PC-9 (cell line): ENCODE results near the gene TRIM66. TPM values are rescaled to one million over a fixed set of nuclear protein-coding genes. Genes with fewer than 3 reads are reported as not detected.

Experiments
- BruUV-seq: library from RNA; stranded (reverse); fragments of 400-500 nt; replicated peaks from 2 replicates; lab custom pipeline; 2021; lab: Mats Ljungman, UMichigan
- CTCF ChIA-PET: fragments of 300-600 bp; sonication (Branson Sonifier 250); formaldehyde crosslinking; loops from one replicate; lab custom pipeline; 2022; ENCODE audit warnings: antibody characterized with exemption; lab: Charles Lee
- POLR2A ChIA-PET: fragments of 300-600 bp; sonication (Branson Sonifier 250); formaldehyde crosslinking; loops from one replicate; lab custom pipeline; 2022; ENCODE audit warnings: antibody characterized with exemption; ENCODE audit not compliant: unreplicated experiment; lab: Charles Lee
- DNase-seq, 2 experiments: peaks; one replicate each; pipeline versions ENCODE4 v3.0.0 to v3.0.0-alpha.2; 2015 to 2022; ENCODE audit warnings: mixed read lengths in 1 of 2
- H2AFZ ChIP-seq: fragments of 200-600 bp; sonication (generic); 2 replicates; pipeline ENCODE4 v1.8.1; 2017; ENCODE audit warnings: antibody characterized with exemption
- H3F3A ChIP-seq: fragments of 200-600 bp; sonication (generic); 2 replicates; pipeline ENCODE4 v1.8.1; 2017; ENCODE audit warnings: antibody characterized with exemption, mild to moderate bottlenecking, low read depth; ENCODE audit not compliant: insufficient read depth
- H3K27ac ChIP-seq: fragments of 200-600 bp; sonication (generic); 2 replicates; pipeline ENCODE4 v1.6.1; 2016; ENCODE audit warnings: mixed run types
- H3K27me3 ChIP-seq: fragments of 200-600 bp; sonication (generic); 2 replicates; pipeline ENCODE4 v1.6.1; 2016; ENCODE audit warnings: low read depth, mixed run types; ENCODE audit not compliant: insufficient read depth
- H3K36me3 ChIP-seq: fragments of 200-600 bp; sonication (generic); 2 replicates; pipeline ENCODE4 v1.6.1; 2016; ENCODE audit warnings: low read depth, mixed run types
- H3K4me1 ChIP-seq: fragments of 200-600 bp; sonication (generic); replicated peaks from 2 replicates; pipeline ENCODE4 v1.6.1; 2016; ENCODE audit warnings: mixed run types; ENCODE audit not compliant: insufficient read depth
- H3K4me2 ChIP-seq: fragments of 200-600 bp; sonication (generic); 2 replicates; pipeline ENCODE4 v1.6.1; 2017; ENCODE audit warnings: mixed run types
- H3K4me3 ChIP-seq: fragments of 200-600 bp; sonication (generic); 2 replicates; pipeline ENCODE4 v1.6.1; 2016; ENCODE audit warnings: mixed run types
- H3K79me2 ChIP-seq: fragments of 200-600 bp; sonication (generic); 2 replicates; pipeline ENCODE4 v1.6.1; 2017; ENCODE audit warnings: low read depth, mixed run types
- H3K9me2 ChIP-seq: fragments of 200-600 bp; sonication (generic); 2 replicates; pipeline ENCODE4 v1.8.1; 2017; ENCODE audit warnings: mild to moderate bottlenecking; ENCODE audit not compliant: insufficient read depth
- H3K9me3 ChIP-seq: fragments of 200-600 bp; sonication (generic); 2 replicates; pipeline ENCODE4 v1.8.1; 2016; ENCODE audit warnings: low read depth; ENCODE audit not compliant: insufficient read depth
- H4K20me1 ChIP-seq: fragments of 200-600 bp; sonication (generic); 2 replicates; pipeline ENCODE4 v1.8.1; 2017; ENCODE audit not compliant: insufficient read depth
- CTCF ChIP-seq: fragments of 200-600 bp; sonication (generic); conservative IDR thresholded peaks from 2 replicates; pipeline ENCODE4 v1.6.1; 2017; ENCODE audit warnings: mixed run types, antibody characterized with exemption, mild to moderate bottlenecking, moderate library complexity
- EZH2 ChIP-seq: fragments of 200-600 bp; sonication (generic); IDR thresholded peaks from 2 replicates; pipeline ENCODE4 v1.8.0; 2017; ENCODE audit warnings: antibody characterized with exemption, low read depth
- intact Hi-C: fragments of 100-400 bp; cut with micrococcal nuclease; formaldehyde crosslinking; loops from one replicate; pipeline ENCODE4 v1.10.0; 2022; ENCODE audit not compliant: unreplicated experiment
- total RNA-seq: library from RNA; stranded (reverse); gene quantifications from 2 replicates; pipeline ENCODE4 v1.2.3, GENCODE V29; 2021

Gene TRIM66
- total RNA-seq, 1 experiment from 2014 or later, result 17.0 TPM

DNA sequence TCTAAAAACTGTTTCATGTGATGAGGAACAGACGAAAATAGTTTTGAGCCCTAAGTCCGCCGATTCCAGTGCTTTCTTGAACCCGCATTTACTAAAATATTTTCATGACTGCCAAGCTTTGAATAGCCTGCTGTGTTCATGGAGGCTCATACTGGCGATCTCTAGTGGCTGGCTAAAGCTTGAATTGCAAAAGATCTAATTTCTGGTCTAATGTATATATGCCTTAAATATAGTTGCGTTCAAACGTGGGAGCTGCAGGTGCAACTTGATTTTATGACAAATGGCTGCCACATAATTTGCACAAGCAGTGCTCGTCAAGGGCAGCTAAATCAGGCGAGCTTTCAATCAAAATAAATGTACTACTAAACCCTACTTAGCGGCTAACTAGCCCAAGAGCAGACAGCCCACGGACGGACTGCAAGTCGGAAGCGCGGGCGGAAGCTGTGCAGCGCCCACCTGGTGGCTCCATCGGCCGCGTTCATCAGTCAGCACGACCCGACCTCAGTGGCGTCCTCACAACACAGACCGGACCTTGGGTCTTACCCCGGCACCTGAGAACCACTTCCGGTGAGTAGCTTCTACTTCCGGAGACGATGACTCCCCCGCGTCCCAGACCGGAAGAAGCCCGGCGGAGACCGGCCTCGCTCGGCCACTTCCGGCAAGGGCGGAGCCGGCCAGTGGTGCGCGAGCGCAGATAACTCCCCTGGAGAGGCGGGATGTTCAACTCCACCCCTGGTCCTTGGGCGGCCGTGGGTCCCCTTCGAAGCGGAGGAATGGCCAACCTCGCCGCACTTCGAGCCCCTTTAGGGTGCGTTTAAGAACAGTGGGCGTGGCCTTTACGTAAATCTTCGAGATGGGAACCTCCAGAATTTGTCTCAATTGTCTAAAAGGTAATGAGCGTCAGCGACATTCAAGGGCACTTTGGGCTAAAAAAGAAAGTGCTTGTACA, 6.2 kb upstream of the TRIM66 start:
- H2AFZ ChIP-seq, result 0 out of 2 replicates have a peak overlapping the region, but pooled peaks have one; percentile 43
- H3K27ac ChIP-seq, result peak overlapping the region; percentile 73
- peaks cover 45% of the 10 kb centered on the region for H3K4me1 ChIP-seq
- ChIA-PET POLR2A (interaction anchor here (0.6 to 0.7 kb wide), 6 partner anchors 11 to 818 kb away, joined by 3 to 10 read pairs (median 4); no protein-coding TSS in a partner anchor), CTCF (interaction anchor here (0.5 to 0.6 kb wide), 2 partner anchors 450 to 780 kb away, joined by 3 to 4 read pairs; no protein-coding TSS in a partner anchor)
- H4K20me1 ChIP-seq, result peaks cover 15% of the 10 kb centered on the region
- H3K9me2 ChIP-seq, result no peaks in the 10 kb centered on the region
- peak overlapping the region; percentile 98 for H3K4me2 ChIP-seq
- no peaks in the 10 kb centered on the region for H3K9me3 ChIP-seq
- no peaks in the 10 kb centered on the region for H3K27me3 ChIP-seq
- H3K79me2 ChIP-seq, result peaks cover 43% of the 10 kb centered on the region
- H3K36me3 ChIP-seq, result peaks cover 34% of the 10 kb centered on the region
- H3F3A ChIP-seq, result peaks cover 50% of the 10 kb centered on the region
- intact Hi-C loops, result loop anchor here (1.0 to 2.0 kb wide), 6 partner anchors 30 to 270 kb away; partner anchors contain the start of gene AKIP1
- no TSS peak for BruUV-seq
- DNase-seq, result peak; percentile 90
- peak; percentile 24; the same call in 1 of the 2 replicates for TF ChIP-seq CTCF
- TF ChIP-seq EZH2, result no peak
- peak overlapping the region; percentile 69 for H3K4me3 ChIP-seq

DNA sequence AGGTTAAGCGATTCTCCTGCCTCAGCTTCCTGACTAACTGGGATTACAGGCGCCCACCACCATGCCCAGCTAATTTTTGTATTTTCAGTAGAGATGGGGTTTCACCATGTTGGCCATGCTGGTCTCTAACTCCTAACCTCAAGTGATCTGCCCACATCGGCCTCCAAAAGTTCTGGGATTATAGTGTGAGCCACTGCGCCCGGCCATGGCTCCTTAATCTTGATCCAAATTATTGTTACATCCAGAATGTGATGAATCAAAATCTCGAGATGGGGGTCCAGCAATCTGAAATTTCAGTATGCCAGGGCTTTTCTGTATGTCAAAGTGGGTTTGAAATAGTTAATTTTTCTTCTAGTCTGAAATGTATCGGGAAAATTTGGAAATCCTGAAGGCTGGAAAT, 3.9 kb upstream of the TRIM66 start:
- no peak for DNase-seq
- Histone ChIP-seq H3K9me2 (no peaks in the 10 kb centered on the region), H2AFZ (no peak overlapping the region), H3K27me3 (no peaks in the 10 kb centered on the region), H3F3A (peaks cover 50% of the 10 kb centered on the region), H3K4me1 (peaks cover 45% of the 10 kb centered on the region), H4K20me1 (peaks cover 15% of the 10 kb centered on the region), H3K9me3 (no peaks in the 10 kb centered on the region), H3K79me2 (peaks cover 60% of the 10 kb centered on the region), H3K36me3 (peaks cover 41% of the 10 kb centered on the region), H3K27ac (peak overlapping the region; percentile 73; the same call in 1 of the 2 replicates), H3K4me2 (peak overlapping the region; percentile 98), H3K4me3 (peak overlapping the region; percentile 14; the same call in 1 of the 2 replicates)
- no TSS peak for BruUV-seq
- TF ChIP-seq CTCF, result no peak
- TF ChIP-seq EZH2, result no peak
- ChIA-PET CTCF (no interaction called here), POLR2A (interaction anchor here (0.6 to 0.7 kb wide), 2 partner anchors 33 to 117 kb away, joined by 3 to 6 read pairs; no protein-coding TSS in a partner anchor)
- intact Hi-C loops, result no loop called here

DNA sequence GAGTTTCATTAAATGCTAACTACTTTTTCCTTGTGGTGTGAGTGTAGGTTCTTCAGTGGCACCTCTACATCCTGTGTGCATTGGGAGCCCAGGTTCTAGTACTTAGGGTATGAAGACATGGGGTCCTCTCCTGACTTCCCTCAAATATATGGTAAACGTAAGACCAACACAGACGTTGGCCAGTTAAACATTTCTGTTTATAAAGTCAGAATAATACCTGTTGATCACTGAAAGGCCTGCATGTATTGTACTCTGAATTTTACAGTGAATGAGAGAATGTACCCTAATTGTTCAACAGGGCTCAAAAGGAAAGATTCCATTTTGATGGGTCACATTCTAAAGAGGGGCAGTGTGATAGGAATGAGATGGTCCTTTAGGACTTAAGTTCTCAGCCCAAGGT, 3.4 kb upstream of the TRIM66 start:
- no peak overlapping the region for H2AFZ ChIP-seq
- peak overlapping the region; percentile 89; the same call in 1 of the 2 replicates for H3K27ac ChIP-seq
- H3K4me1 ChIP-seq, result peaks cover 45% of the 10 kb centered on the region
- no peak for DNase-seq
- H3K9me2 ChIP-seq, result no peaks in the 10 kb centered on the region
- H3F3A ChIP-seq, result peaks cover 50% of the 10 kb centered on the region
- no TSS peak for BruUV-seq
- ChIA-PET CTCF (no interaction called here), POLR2A (no interaction called here)
- H3K9me3 ChIP-seq, result no peaks in the 10 kb centered on the region
- H3K4me2 ChIP-seq, result peak overlapping the region; percentile 98
- H3K4me3 ChIP-seq, result no peak overlapping the region
- peaks cover 41% of the 10 kb centered on the region for H3K36me3 ChIP-seq
- H4K20me1 ChIP-seq, result peaks cover 15% of the 10 kb centered on the region
- H3K27me3 ChIP-seq, result no peaks in the 10 kb centered on the region
- TF ChIP-seq CTCF (no peak), EZH2 (no peak)
- intact Hi-C loops, result no loop called here
- peaks cover 60% of the 10 kb centered on the region for H3K79me2 ChIP-seq
